Ovary (tissue), 3 donors: Measurements from ENCODE around the gene NEU2.

Source experiments
- CTCF ChIP-seq, 3 donors: fragments of 450-650 bp in 2 of 3; fragments of 200-600 bp in 1 of 3; IDR thresholded peaks; one replicate each; pipeline versions ENCODE4 v1.5.1 to v1.8.0; 2016 to 2022; ENCODE audit warnings: antibody characterized with exemption in 3 of 3, mild to moderate bottlenecking in 1 of 3
- EP300 ChIP-seq: sonication (generic); formaldehyde crosslinking; IDR thresholded peaks from one replicate; pipeline ENCODE4 v1.6.1; 2017; ENCODE audit warnings: antibody characterized with exemption
- donor health status: DM: no; HTN: no; CAD: no.

- TF ChIP-seq EP300 (no peak), CTCF (IDR thresholded peaks at IDR 0.05) (no peak)
These were observed at the start of gene NEU2 for GRCh38 chr2:233032551-233033320.
